Measurements from ENCODE around the gene CCDC38. TPM values are rescaled to one million over a fixed set of nuclear protein-coding genes. Genes with fewer than 3 reads are reported as not detected.

CCDC38 gene
- under 1 TPM in 1 of 2 donors, not detected in 1; 0.10 TPM for total RNA-seq
- 0.12 to 0.15 reads per million in 2 donors for total RNA-seq

DNA sequence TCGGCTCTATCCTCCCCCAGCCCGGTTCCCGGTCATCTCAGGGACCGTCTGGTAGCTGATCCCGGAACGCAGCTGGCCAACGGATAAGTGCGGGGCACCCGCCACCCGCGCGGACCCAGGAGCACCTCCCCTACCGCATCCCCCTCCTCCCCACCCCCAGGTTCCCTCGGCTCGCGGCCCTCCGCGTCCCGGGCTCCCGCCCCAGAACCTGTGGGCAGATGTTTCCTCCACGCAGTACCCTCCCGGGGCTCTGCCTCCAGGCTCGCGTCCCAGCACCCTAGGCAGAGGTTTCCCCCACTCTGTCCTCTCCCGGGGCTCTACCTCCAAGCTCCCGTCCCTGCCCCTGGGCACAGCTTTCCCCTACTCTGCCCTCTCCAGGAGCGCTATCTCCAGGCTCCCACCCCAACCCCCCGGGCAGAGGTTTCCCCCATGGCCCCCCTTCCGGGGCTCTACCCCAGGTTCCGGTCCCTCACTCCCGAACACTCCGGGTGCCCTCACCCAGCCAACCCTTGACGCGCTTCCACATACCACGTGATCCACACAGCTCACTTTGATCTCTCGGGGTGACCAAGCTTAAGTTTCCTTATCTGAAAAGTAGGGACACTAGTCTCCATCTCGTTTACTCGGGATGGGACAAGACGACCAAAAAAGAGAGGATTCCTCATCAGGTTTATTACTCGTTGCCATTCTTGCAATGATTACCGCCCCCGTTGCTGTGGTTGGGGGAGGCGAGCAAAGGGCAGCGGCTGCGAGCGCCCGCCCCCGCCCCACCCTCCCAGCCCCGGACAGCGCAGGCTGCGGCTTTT lies at the start of gene CCDC38:
CCDC38 (minus strand) TSS at position 91 of the 806 bp plus-strand sequence. CDS start 6,105 bp downstream, outside the sequence.
- no peaks in the 10 kb centered on the region for H3K9me3 ChIP-seq (ENCODE audit: control insufficient read depth, low read length, poor library complexity, severe bottlenecking)
- H3K27me3 Mint-ChIP-seq: no peaks in the 10 kb centered on the region
- ATAC-seq (peak; percentile 96), DNase-seq (peak; percentile 61 to 65 (median 64))
- peaks cover 3% of the 10 kb centered on the region for H3K36me3 Mint-ChIP-seq (ENCODE audit: low read depth)
- peaks cover 12% of the 10 kb centered on the region for H3K4me1 Mint-ChIP-seq
- H3K4me3 Mint-ChIP-seq: peak within 1 kb of the TSS; percentile 98
- peak within 1 kb of the TSS; percentile 87 for H3K27ac Mint-ChIP-seq

DNA sequence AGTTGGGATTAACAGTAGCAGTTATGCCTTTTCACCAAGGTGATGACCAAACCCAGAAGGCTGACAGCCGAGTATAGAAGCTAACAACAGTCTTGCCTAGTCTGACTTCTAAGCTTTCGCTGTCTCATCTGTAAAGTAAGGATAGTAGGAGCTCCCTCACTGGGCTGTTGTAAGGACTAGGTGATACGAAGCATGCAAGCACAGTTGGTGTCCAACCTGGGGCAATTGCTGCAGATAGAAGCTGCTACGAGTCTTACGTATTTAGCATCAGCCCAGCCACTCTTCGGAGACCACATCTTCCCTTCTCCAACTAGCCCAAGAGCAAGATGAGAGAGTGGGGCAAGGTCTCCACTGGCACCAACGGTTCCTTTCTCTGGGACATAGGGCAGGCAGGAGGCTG lies 47.7 kb upstream of the CCDC38 start:
- ATAC-seq (no peak), DNase-seq (no peak)
- Mint-ChIP-seq H3K36me3 (ENCODE audit: low read depth) (peaks cover 4% of the 10 kb centered on the region), H3K27ac (no peak overlapping the region), H3K4me3 (no peak overlapping the region), H3K4me1 (peaks cover 5% of the 10 kb centered on the region), H3K27me3 (peaks cover 6% of the 10 kb centered on the region)
- no peaks in the 10 kb centered on the region for H3K9me3 ChIP-seq (ENCODE audit: control insufficient read depth, low read length, poor library complexity, severe bottlenecking)

DNA sequence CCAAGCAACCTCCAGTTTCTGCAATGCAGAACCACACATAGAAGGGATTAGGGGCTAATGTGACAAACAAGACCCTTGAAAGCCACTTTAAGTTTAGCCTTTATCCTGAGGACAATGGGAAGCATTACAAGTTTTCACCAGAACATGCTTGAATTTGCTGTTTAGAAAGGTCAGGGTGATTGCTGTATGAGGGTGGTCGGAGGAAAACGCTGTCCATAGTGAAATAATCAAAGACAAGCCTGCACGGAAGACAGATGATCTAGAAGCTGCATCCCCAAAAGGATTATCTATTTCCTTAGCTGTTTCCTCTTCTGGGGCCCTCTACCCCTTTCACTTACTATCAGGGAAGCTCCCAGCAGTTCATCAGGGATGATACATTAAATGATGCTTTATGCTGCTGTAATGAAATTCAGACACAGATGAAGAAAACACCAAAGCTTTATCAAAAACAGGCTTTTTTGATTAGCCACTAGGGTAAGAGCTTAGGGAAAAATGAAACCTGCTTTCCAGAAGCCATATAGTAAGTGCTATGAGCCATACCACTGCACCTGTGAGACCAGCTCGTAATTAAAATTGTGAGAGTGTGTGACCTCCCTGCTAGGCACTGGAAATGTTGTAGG lies 47.2 kb upstream of the CCDC38 start:
- Mint-ChIP-seq H3K27ac (no peak overlapping the region), H3K27me3 (peaks cover 6% of the 10 kb centered on the region), H3K36me3 (ENCODE audit: low read depth) (peaks cover 4% of the 10 kb centered on the region), H3K4me1 (peaks cover 5% of the 10 kb centered on the region), H3K4me3 (no peak overlapping the region)
- no peak for DNase-seq
- no peaks in the 10 kb centered on the region for H3K9me3 ChIP-seq (ENCODE audit: control insufficient read depth, low read length, poor library complexity, severe bottlenecking)
- ATAC-seq: no peak

DNA sequence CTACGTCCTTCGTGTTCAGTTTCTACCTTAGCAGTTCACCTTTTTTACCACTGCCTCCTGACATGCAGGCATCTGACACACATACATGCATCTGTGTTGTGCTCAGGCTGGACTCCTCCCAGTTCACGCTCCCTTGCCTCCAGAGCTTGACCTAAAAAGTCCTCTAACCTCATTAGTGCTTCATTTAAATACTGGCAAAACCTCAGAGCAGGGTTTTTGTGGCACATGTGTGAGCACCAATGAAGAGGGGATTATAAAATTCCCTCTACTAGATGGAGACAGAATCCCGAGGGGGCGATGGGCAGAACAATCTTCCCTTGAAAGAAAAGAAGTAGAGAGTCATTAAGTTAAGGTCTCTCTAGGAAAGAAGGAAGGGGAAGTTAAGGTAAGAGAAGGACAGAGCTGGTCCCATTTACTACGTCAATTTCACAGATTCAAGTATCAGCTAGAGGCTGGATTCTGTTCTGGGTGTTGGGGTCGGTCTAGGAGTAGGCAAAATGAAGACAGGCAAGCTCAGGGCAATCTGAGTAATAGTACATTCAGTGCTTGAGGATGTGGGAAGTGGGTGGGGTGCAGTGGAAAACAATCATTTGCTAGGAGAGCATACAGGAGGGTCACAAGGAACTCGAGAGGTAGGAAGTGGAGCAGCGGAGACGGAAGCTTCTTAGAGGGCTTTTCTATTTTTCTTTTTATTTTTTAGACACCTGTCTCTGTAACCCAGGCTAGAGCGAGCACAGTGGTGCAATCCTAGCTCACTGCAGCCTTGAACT lies 46.3 kb upstream of the CCDC38 start:
- Mint-ChIP-seq H3K4me1 (peaks cover 5% of the 10 kb centered on the region), H3K27ac (no peak overlapping the region), H3K4me3 (no peak overlapping the region), H3K36me3 (ENCODE audit: low read depth) (peaks cover 4% of the 10 kb centered on the region), H3K27me3 (peaks cover 6% of the 10 kb centered on the region)
- no peak for ATAC-seq
- H3K9me3 ChIP-seq (ENCODE audit: control insufficient read depth, low read length, poor library complexity, severe bottlenecking): no peaks in the 10 kb centered on the region
- no peak for DNase-seq

DNA sequence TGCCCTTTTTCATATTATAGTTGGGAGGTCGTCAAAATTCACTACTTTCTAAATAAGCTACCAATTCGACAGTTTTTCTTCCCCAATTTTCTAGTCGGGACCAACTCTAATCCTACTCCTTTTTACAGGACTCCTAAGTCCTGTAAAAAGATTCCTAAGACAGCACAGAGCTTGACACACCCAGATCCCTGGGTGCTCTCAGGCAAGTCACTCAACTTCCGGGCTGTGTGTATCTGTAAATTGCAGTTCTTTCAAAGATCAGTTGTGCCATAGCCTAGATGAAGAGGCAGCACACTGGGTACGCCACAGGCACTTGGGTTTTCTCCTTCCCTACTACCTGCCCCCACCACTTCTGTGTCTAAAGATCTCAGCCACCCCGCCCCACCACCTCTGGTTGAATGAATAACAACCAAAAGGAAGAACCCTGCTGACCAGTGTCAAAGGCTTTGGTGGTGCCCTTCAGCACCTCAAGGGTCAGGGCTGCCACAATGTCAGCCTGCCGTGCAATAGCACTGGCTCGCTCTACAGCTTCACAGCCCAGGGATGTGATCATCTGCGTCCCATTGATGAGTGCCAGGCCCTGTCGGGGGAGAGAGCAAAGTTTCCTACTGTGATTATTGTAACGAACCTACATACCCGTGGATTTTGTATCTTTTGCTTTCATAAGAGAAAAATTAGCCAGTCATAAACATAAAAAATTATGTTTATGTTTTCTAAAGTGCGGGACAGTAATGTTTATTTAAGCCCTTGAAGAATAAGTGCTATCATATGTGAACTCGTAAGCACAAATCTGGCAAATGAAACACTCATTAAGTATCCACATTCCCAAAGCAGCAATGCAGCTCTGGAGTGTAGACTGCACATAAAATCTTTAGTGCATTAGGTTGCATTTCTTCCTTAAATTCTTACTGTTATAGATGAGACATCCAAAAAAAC lies 44.5 kb upstream of the CCDC38 start:
- DNase-seq (no peak), ATAC-seq (no peak)
- H3K4me3 Mint-ChIP-seq: no peak overlapping the region
- peaks cover 2% of the 10 kb centered on the region for H3K4me1 Mint-ChIP-seq
- H3K27ac Mint-ChIP-seq: no peak overlapping the region
- no peaks in the 10 kb centered on the region for H3K36me3 Mint-ChIP-seq (ENCODE audit: low read depth)
- H3K9me3 ChIP-seq (ENCODE audit: control insufficient read depth, low read length, poor library complexity, severe bottlenecking): no peaks in the 10 kb centered on the region
- H3K27me3 Mint-ChIP-seq: no peaks in the 10 kb centered on the region

DNA sequence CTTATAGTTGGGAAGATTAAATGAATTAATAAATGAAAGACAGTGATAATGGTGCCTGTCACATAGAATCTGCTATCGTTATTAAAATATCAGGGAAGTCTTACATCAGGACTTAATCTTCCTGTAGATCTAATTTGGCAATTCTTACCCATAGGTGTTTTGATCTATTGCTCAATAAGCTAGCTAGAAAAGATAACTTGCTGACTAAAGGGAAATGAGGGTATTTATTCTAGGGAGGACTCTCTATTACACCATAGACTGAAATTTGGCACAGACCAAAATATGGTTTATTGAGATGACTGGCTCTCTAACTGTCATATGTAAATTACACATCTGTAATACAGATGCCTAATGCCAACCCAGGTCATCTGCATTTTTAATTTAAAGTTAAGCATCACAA lies 42.3 kb upstream of the CCDC38 start:
- no peak overlapping the region for H3K27ac Mint-ChIP-seq
- DNase-seq: no peak
- H3K4me1 Mint-ChIP-seq: peaks cover 2% of the 10 kb centered on the region
- H3K4me3 Mint-ChIP-seq: no peak overlapping the region
- no peaks in the 10 kb centered on the region for H3K27me3 Mint-ChIP-seq
- no peak for ATAC-seq
- H3K36me3 Mint-ChIP-seq (ENCODE audit: low read depth): no peaks in the 10 kb centered on the region
- H3K9me3 ChIP-seq (ENCODE audit: control insufficient read depth, low read length, poor library complexity, severe bottlenecking): no peaks in the 10 kb centered on the region

DNA sequence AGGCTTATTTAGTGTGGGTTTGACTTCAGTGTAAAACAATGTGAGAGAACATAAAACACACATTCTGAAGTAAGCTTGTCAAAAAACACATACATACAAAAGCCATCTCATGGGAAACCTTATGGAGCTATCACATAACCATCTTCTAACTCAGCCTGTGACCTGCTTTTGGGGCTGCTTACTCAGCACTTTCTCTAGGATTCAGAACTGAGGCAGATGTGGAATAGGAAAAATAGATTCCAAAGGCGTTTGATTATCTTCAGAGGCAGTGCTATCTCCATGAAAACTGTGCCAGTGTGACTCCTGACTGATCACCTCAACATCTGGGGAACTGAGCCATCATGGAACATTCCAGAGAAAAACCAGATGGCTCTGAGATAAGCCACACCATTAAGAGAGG lies 40.2 kb upstream of the CCDC38 start:
- H3K4me1 Mint-ChIP-seq: no peaks in the 10 kb centered on the region
- no peak overlapping the region for H3K27ac Mint-ChIP-seq
- no peaks in the 10 kb centered on the region for H3K27me3 Mint-ChIP-seq
- H3K4me3 Mint-ChIP-seq: no peak overlapping the region
- peaks cover 2% of the 10 kb centered on the region for H3K36me3 Mint-ChIP-seq (ENCODE audit: low read depth)
- H3K9me3 ChIP-seq (ENCODE audit: control insufficient read depth, low read length, poor library complexity, severe bottlenecking): no peaks in the 10 kb centered on the region
- DNase-seq: no peak
- ATAC-seq: no peak

DNA sequence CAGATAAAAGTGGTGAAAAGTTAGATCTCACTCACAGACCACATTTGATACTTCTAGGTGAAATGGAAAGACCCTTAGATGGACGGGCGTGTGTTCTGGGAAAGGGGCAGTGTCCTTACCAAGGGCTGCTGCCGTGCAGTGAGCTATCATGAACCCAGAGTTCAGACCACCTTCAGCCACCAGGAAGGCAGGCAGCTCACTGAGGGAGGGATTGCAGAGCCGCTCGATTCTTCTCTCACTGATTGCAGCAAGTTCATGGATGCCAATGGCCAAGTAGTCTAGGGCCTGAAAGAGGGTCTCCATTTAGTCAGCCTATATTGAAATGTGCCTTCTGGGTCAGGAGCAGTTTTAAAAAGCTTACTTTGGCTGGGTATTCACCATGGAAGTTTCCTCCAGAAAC lies 38.0 kb upstream of the CCDC38 start:
- Mint-ChIP-seq H3K27ac (no peak overlapping the region), H3K4me1 (no peaks in the 10 kb centered on the region), H3K27me3 (no peaks in the 10 kb centered on the region), H3K36me3 (ENCODE audit: low read depth) (peaks cover 2% of the 10 kb centered on the region), H3K4me3 (no peak overlapping the region)
- ATAC-seq (no peak), DNase-seq (no peak)
- no peaks in the 10 kb centered on the region for H3K9me3 ChIP-seq (ENCODE audit: control insufficient read depth, low read length, poor library complexity, severe bottlenecking)

DNA sequence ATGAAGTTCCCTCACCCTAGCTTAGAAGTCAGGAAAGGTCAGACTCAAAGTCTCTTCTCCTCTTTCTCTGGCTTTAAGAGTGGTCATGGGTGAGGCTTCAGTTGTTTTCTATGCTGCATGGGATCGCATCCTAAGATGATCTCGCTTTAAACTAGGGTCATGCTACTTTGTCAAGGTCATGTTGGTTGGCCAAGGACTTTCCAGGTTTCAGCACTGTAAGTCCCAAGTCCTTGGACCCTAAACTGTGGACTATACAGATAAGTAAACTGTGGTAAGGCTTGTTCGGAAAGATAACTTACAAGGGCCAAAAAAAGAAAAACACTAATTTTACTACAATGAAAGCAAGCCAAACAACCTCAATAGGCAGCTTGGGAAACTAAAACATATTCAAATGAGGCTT lies 36.4 kb upstream of the CCDC38 start:
- no peaks in the 10 kb centered on the region for H3K27me3 Mint-ChIP-seq
- ATAC-seq (no peak), DNase-seq (no peak)
- H3K9me3 ChIP-seq (ENCODE audit: control insufficient read depth, low read length, poor library complexity, severe bottlenecking): no peaks in the 10 kb centered on the region
- H3K27ac Mint-ChIP-seq: no peak overlapping the region
- H3K4me1 Mint-ChIP-seq: no peaks in the 10 kb centered on the region
- peaks cover 2% of the 10 kb centered on the region for H3K36me3 Mint-ChIP-seq (ENCODE audit: low read depth)
- no peak overlapping the region for H3K4me3 Mint-ChIP-seq

DNA sequence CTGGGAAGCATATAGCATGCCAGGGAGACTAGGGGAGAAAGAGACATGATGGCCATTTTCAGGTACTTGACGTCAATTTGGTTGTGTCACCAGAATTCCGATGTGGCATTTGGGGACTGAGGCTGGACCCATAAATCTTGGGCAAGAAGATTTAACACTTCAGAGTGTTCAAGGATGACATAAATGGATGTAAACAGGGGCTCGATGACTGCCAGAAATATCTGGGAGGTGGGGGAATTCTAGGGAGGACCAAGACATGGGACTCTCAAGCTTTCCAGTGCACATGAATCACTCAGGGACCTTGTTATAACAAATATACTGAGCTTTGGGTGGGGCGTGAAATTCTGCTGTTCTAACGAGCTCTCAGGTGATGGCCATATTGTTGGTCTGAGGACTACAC lies 35.9 kb upstream of the CCDC38 start:
- H3K4me3 Mint-ChIP-seq: no peak overlapping the region
- no peak overlapping the region for H3K27ac Mint-ChIP-seq
- no peaks in the 10 kb centered on the region for H3K4me1 Mint-ChIP-seq
- no peaks in the 10 kb centered on the region for H3K9me3 ChIP-seq (ENCODE audit: control insufficient read depth, low read length, poor library complexity, severe bottlenecking)
- peaks cover 2% of the 10 kb centered on the region for H3K36me3 Mint-ChIP-seq (ENCODE audit: low read depth)
- DNase-seq (no peak), ATAC-seq (no peak)
- H3K27me3 Mint-ChIP-seq: no peaks in the 10 kb centered on the region

DNA sequence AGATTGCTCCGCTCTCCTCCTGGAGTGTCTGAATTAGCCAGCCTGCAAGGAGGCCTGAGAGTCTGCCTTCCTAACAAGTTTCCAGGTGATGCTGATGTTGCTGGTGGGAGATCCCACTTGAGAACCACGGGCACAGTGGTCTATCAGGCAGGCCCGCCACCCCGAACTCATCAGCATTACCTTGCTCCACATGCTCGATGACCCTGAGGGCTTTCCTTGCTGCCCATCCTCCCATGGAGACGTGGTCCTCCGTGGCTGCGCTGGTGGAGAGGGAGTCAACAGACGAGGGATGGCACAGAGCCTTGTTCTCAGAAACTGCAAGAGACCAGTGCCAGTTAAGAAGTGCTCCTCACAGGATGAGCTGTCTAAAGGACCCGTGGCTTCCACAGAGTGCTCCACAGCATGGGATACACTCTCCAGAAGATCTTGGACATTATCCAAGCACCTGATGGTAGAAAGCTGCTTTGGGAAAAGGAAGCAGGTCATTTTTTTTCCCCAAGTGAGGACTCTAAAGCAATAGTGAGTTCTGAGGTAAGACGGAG lies 35.4 kb upstream of the CCDC38 start:
- H3K4me3 Mint-ChIP-seq: no peak overlapping the region
- H3K4me1 Mint-ChIP-seq: no peaks in the 10 kb centered on the region
- ATAC-seq: no peak

DNA sequence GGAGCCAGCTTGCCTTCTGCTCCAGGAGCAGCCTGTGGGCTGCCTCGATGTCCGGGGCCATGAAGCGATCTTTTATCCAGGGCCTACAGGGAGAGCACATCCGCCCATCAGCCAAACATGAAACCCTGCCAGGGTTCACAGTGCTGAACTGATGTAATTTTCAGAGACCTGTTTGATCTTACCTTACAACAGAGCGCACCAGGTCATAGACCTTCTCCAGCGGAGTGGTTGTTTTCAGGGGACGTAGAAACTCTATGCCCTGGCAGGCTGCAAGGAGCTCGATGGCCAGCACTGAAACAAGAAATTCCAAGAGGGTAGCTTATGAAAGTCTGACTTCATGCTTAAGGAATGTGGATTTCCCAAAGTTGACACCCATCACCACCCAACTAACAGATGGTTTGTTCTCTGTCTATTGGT lies 34.0 kb upstream of the CCDC38 start:
- no peak for ATAC-seq
- Mint-ChIP-seq H3K36me3 (ENCODE audit: low read depth) (peaks cover 2% of the 10 kb centered on the region), H3K27me3 (no peaks in the 10 kb centered on the region), H3K4me1 (no peaks in the 10 kb centered on the region), H3K27ac (no peak overlapping the region), H3K4me3 (no peak overlapping the region)
- no peaks in the 10 kb centered on the region for H3K9me3 ChIP-seq (ENCODE audit: control insufficient read depth, low read length, poor library complexity, severe bottlenecking)
- no peak for DNase-seq

More for the DNA sequence above, 35.4 kb upstream of the CCDC38 start:
- H3K27ac Mint-ChIP-seq: no peak overlapping the region
- H3K27me3 Mint-ChIP-seq: no peaks in the 10 kb centered on the region
- no peak for DNase-seq
- no peaks in the 10 kb centered on the region for H3K9me3 ChIP-seq (ENCODE audit: control insufficient read depth, low read length, poor library complexity, severe bottlenecking)
- H3K36me3 Mint-ChIP-seq (ENCODE audit: low read depth): peaks cover 2% of the 10 kb centered on the region

Data from T-helper 17 cell (primary cell).